Common myeloid progenitor, CD34-positive (primary cell): ENCODE measurements around the gene PSMB11.

Experiments
- CTCF ChIA-PET: fragments of 350-600 bp; sonication (Branson Sonifier 250); formaldehyde crosslinking; loops from one replicate; lab custom pipeline; 2021; ENCODE audit warnings: antibody characterized with exemption; lab: Charles Lee
- POLR2A ChIA-PET: fragments of 350-600 bp; sonication (Branson Sonifier 250); formaldehyde crosslinking; loops from one replicate; lab custom pipeline; 2021; ENCODE audit warnings: antibody characterized with exemption; lab: Charles Lee
- DNase-seq, 3 donors: peaks; one replicate each; pipeline versions ENCODE4 v3.0.0 to v3.0.0-alpha.2; 2013
- H3K27ac ChIP-seq, 2 experiments: 1 replicate in 1 of 2; 2 replicates in 1 of 2; pipeline ENCODE4 v1.7.0; 2013; ENCODE audit warnings: inconsistent platforms in 2 of 2, low read length in 2 of 2, mild to moderate bottlenecking in 2 of 2, low read depth in 1 of 2, moderate library complexity in 1 of 2; ENCODE audit not compliant: severe bottlenecking in 2 of 2, insufficient read depth in 1 of 2, poor library complexity in 1 of 2
- H3K27me3 ChIP-seq, 5 experiments: replicated peaks in 2 of 5; 1 replicate in 3 of 5; 2 replicates in 2 of 5; pipeline versions ENCODE4 v1.6.1 to v1.7.0; 2013; ENCODE audit warnings: low read length in 4 of 5, mild to moderate bottlenecking in 2 of 5, moderate library complexity in 2 of 5, inconsistent platforms in 1 of 5; ENCODE audit not compliant: insufficient read depth in 5 of 5, control insufficient read depth in 4 of 5
- H3K36me3 ChIP-seq, 4 experiments: 1 replicate in 2 of 4; 2 replicates in 2 of 4; pipeline versions ENCODE4 v1.6.1 to v1.7.0; 2013; ENCODE audit warnings: low read length in 3 of 4, control low read depth in 1 of 4, mild to moderate bottlenecking in 1 of 4; ENCODE audit not compliant: control insufficient read depth in 4 of 4, insufficient read depth in 4 of 4
- H3K4me1 ChIP-seq, 4 experiments: 1 replicate in 3 of 4; 2 replicates in 1 of 4; pipeline versions ENCODE4 v1.6.1 to v1.7.1; 2013; ENCODE audit warnings: low read length in 3 of 4, mild to moderate bottlenecking in 3 of 4, control low read depth in 1 of 4, inconsistent platforms in 1 of 4, moderate library complexity in 1 of 4; ENCODE audit not compliant: control insufficient read depth in 4 of 4, insufficient read depth in 4 of 4; ENCODE audit errors: control extremely low read depth in 1 of 4
- H3K4me3 ChIP-seq, 7 experiments: 1 replicate in 4 of 7; 2 replicates in 3 of 7; pipeline versions ENCODE4 v1.5.1 to v1.7.0; 2013; ENCODE audit warnings: mild to moderate bottlenecking in 7 of 7, low read length in 6 of 7, moderate library complexity in 6 of 7, inconsistent platforms in 2 of 7, low read depth in 2 of 7, control low read depth in 1 of 7; ENCODE audit not compliant: insufficient read depth in 4 of 7, control insufficient read depth in 1 of 7; ENCODE audit errors: extremely low read depth in 1 of 7
- H3K9me3 ChIP-seq, 5 experiments: 1 replicate in 4 of 5; 2 replicates in 1 of 5; pipeline versions ENCODE4 v1.6.1 to v1.7.1; 2013; ENCODE audit warnings: low read length in 4 of 5, mild to moderate bottlenecking in 2 of 5, inconsistent platforms in 1 of 5, low read depth in 1 of 5, moderate library complexity in 1 of 5; ENCODE audit not compliant: control insufficient read depth in 4 of 5, insufficient read depth in 2 of 5; ENCODE audit errors: control extremely low read depth in 1 of 5
- WGBS: methylation state at CpG from one replicate; pipeline ENCODE4 v1.1.5; 2013; ENCODE audit not compliant: insufficient coverage; 5-methylcytosine and 5-hydroxymethylcytosine counted together

PSMB11 gene

GRCh38 chr14:23021889-23022442 lies 20.0 kb upstream of the PSMB11 start:
- H3K27me3 ChIP-seq, result no peaks in the 10 kb centered on the region
- H3K4me3 ChIP-seq, result no peak overlapping the region
- no peak for DNase-seq
- 91% methylated on average over 7 of the region's 7 CpGs for WGBS
- ChIA-PET POLR2A (interaction anchor here (0.6 kb wide), 1 partner anchor 9 kb away, joined by 3 read pairs; no protein-coding TSS in a partner anchor), CTCF (interaction anchor here (0.8 to 6.8 kb wide), 8 partner anchors 10 to 49 kb away, joined by 3 to 31 read pairs (median 4); partner anchors contain the start of gene CDH24)
- H3K27ac ChIP-seq, result no peak overlapping the region
- no peaks in the 10 kb centered on the region for H3K4me1 ChIP-seq
- no peaks in the 10 kb centered on the region for H3K9me3 ChIP-seq
- peaks cover 13 to 28% (median 22%) of the 10 kb centered on the region in 4 experiments for H3K36me3 ChIP-seq

GRCh38 chr14:23023022-23023794 lies 18.8 kb upstream of the PSMB11 start:
- no peak overlapping the region for H3K4me3 ChIP-seq
- no peaks in the 10 kb centered on the region for H3K4me1 ChIP-seq
- WGBS, result 95% methylated on average over 7 of the region's 8 CpGs
- peaks cover 16 to 34% (median 25%) of the 10 kb centered on the region in 4 experiments for H3K36me3 ChIP-seq
- H3K27me3 ChIP-seq, result no peaks in the 10 kb centered on the region
- DNase-seq, result no peak
- no peaks in the 10 kb centered on the region for H3K9me3 ChIP-seq
- POLR2A ChIA-PET, result interaction anchor here (0.6 kb wide), 1 partner anchor 27 kb away, joined by 4 read pairs; no protein-coding TSS in a partner anchor
- CTCF ChIA-PET, result interaction anchor here (0.6 to 6.8 kb wide), 10 partner anchors 10 to 586 kb away, joined by 3 to 31 read pairs (median 4); partner anchors contain the start of gene CDH24
- no peak overlapping the region for H3K27ac ChIP-seq

- no peak for DNase-seq
- 92% methylated on average over 1 of the region's 2 CpGs for whole genome bisulfite sequencing
- ChIA-PET CTCF (interaction anchor here (0.6 to 6.8 kb wide), 9 partner anchors 11 to 586 kb away, joined by 3 to 31 read pairs (median 3); partner anchors contain the start of gene CDH24), POLR2A (interaction anchor here (0.6 kb wide), 1 partner anchor 27 kb away, joined by 4 read pairs; no protein-coding TSS in a partner anchor)
- H3K4me1 ChIP-seq, result peaks cover 0 to 2% (median under 1%) of the 10 kb centered on the region in 4 experiments
- H3K9me3 ChIP-seq, result no peaks in the 10 kb centered on the region
- no peak overlapping the region for H3K4me3 ChIP-seq
- no peak overlapping the region for H3K27ac ChIP-seq
- no peaks in the 10 kb centered on the region for H3K27me3 ChIP-seq
- H3K36me3 ChIP-seq, result peaks cover 16 to 39% (median 25%) of the 10 kb centered on the region in 4 experiments
These were observed 18.2 kb upstream of the PSMB11 start for GRCh38 chr14:23023795-23024152.

- WGBS, result 98% methylated on average over 6 of the region's 7 CpGs
- no peak for DNase-seq
- POLR2A ChIA-PET, result no interaction called here
- H3K4me3 ChIP-seq, result no peak overlapping the region
- H3K27ac ChIP-seq, result no peak overlapping the region
- no peaks in the 10 kb centered on the region for H3K27me3 ChIP-seq
- no peaks in the 10 kb centered on the region for H3K9me3 ChIP-seq
- CTCF ChIA-PET, result interaction anchor here (0.6 to 6.8 kb wide), 9 partner anchors 9 to 63 kb away, joined by 3 to 31 read pairs (median 3); partner anchors contain the start of gene CDH24
- H3K4me1 ChIP-seq, result peaks cover 0 to 7% (median 4%) of the 10 kb centered on the region in 4 experiments
- peaks cover 17 to 46% (median 28%) of the 10 kb centered on the region in 4 experiments for H3K36me3 ChIP-seq
These were observed 17.4 kb upstream of the PSMB11 start for GRCh38 chr14:23024612-23025075.

- Histone ChIP-seq H3K9me3 (no peaks in the 10 kb centered on the region), H3K27ac (no peak overlapping the region), H3K36me3 (peaks cover 17 to 46% (median 29%) of the 10 kb centered on the region in 4 experiments), H3K4me3 (no peak overlapping the region), H3K4me1 (peaks cover 0 to 7% (median 4%) of the 10 kb centered on the region in 4 experiments), H3K27me3 (no peaks in the 10 kb centered on the region)
- no peak for DNase-seq
- ChIA-PET POLR2A (no interaction called here), CTCF (interaction anchor here (1.0 to 6.8 kb wide), 7 partner anchors 9 to 51 kb away, joined by 3 to 31 read pairs (median 3); partner anchors contain the start of gene CDH24)
- WGBS, result 93% methylated on average over 3 of the region's 4 CpGs
These were observed 16.7 kb upstream of the PSMB11 start for GRCh38 chr14:23025151-23025814.

GRCh38 chr14:23028799-23029198 lies 13.2 kb upstream of the PSMB11 start:
- DNase-seq, result peak in 1 of 3 donors; percentile 20
- no peak overlapping the region for H3K4me3 ChIP-seq
- POLR2A ChIA-PET, result no interaction called here
- CTCF ChIA-PET, result interaction anchor here (0.6 to 5.6 kb wide), 5 partner anchors 14 to 34 kb away, joined by 4 to 27 read pairs (median 5); partner anchors contain the start of gene PSMB11
- H3K9me3 ChIP-seq, result no peaks in the 10 kb centered on the region
- no peak overlapping the region for H3K27ac ChIP-seq
- H3K27me3 ChIP-seq, result no peaks in the 10 kb centered on the region
- 70% methylated on average over 2 of the region's 2 CpGs for WGBS
- H3K36me3 ChIP-seq, result peaks cover 20 to 62% (median 43%) of the 10 kb centered on the region in 4 experiments
- H3K4me1 ChIP-seq, result peaks cover 0 to 16% (median 9%) of the 10 kb centered on the region in 4 experiments
